Trophoblast cell (in vitro differentiated cells and primary cell): Measurements from ENCODE around the gene LOX.

Experiments
- DNase-seq, 2 donors: peaks; one replicate each; pipeline ENCODE4 v3.0.0-alpha.2; 2016
- H2AFZ ChIP-seq: 2 replicates; pipeline ENCODE4 v1.6.1; 2013; ENCODE audit warnings: low read length, moderate library complexity, mild to moderate bottlenecking; ENCODE audit not compliant: insufficient read depth, poor library complexity
- H2AK5ac ChIP-seq: 2 replicates; pipeline ENCODE4 v1.6.1; 2013; ENCODE audit warnings: mild to moderate bottlenecking, low read length
- H2BK120ac ChIP-seq: 2 replicates; pipeline ENCODE4 v1.6.1; 2013; ENCODE audit warnings: low read length, mild to moderate bottlenecking, moderate library complexity; ENCODE audit not compliant: insufficient read depth, poor library complexity
- H2BK12ac ChIP-seq: 2 replicates; pipeline ENCODE4 v1.6.1; 2013; ENCODE audit warnings: mild to moderate bottlenecking, low read length, moderate library complexity
- H2BK5ac ChIP-seq: 2 replicates; pipeline ENCODE4 v1.6.1; 2013; ENCODE audit warnings: low read length, low read depth, moderate library complexity, mild to moderate bottlenecking; ENCODE audit not compliant: poor library complexity
- H3K14ac ChIP-seq: 2 replicates; pipeline ENCODE4 v1.6.1; 2013; ENCODE audit warnings: mild to moderate bottlenecking, low read length
- H3K18ac ChIP-seq: 2 replicates; pipeline ENCODE4 v1.6.1; 2013; ENCODE audit warnings: mild to moderate bottlenecking, low read length
- H3K23ac ChIP-seq: 2 replicates; pipeline ENCODE4 v1.6.1; 2013; ENCODE audit warnings: low read length
- H3K27ac ChIP-seq: 2 replicates; pipeline ENCODE4 v1.5.1; 2013; ENCODE audit warnings: low read depth, mild to moderate bottlenecking, inconsistent platforms, low read length, moderate library complexity
- H3K27me3 ChIP-seq: 2 replicates; pipeline ENCODE4 v1.6.1; 2013; ENCODE audit warnings: inconsistent platforms, mild to moderate bottlenecking, low read length, moderate library complexity; ENCODE audit not compliant: insufficient read depth
- H3K36me3 ChIP-seq, 2 experiments: 1 replicate in 1 of 2; 2 replicates in 1 of 2; pipeline ENCODE4 v1.6.1; 2013; ENCODE audit warnings: low read length in 2 of 2, mild to moderate bottlenecking in 2 of 2, moderate library complexity in 1 of 2; ENCODE audit not compliant: insufficient read depth in 2 of 2, control insufficient read depth in 1 of 2
- H3K4ac ChIP-seq: 2 replicates; pipeline ENCODE4 v1.6.1; 2013; ENCODE audit warnings: low read depth, mild to moderate bottlenecking, low read length, moderate library complexity
- H3K4me1 ChIP-seq, 2 experiments: 1 replicate in 1 of 2; 2 replicates in 1 of 2; pipeline ENCODE4 v1.6.1; 2013; ENCODE audit warnings: low read length in 2 of 2, mild to moderate bottlenecking in 2 of 2, moderate library complexity in 1 of 2; ENCODE audit not compliant: insufficient read depth in 2 of 2, control insufficient read depth in 1 of 2
- H3K4me2 ChIP-seq: 2 replicates; pipeline ENCODE4 v1.6.1; 2013; ENCODE audit warnings: inconsistent platforms, mild to moderate bottlenecking, low read length, moderate library complexity
- H3K4me3 ChIP-seq: 2 replicates; pipeline ENCODE4 v1.5.1; 2013; ENCODE audit warnings: mild to moderate bottlenecking, low read depth, low read length, inconsistent platforms
- H3K79me1 ChIP-seq: one replicate; pipeline ENCODE4 v1.6.1; 2013; ENCODE audit warnings: low read length
- H3K79me2 ChIP-seq: 2 replicates; pipeline ENCODE4 v1.6.1; 2013; ENCODE audit warnings: low read length, mild to moderate bottlenecking; ENCODE audit not compliant: control insufficient read depth, insufficient read depth, poor library complexity
- H3K9ac ChIP-seq: 2 replicates; pipeline ENCODE4 v1.6.1; 2013; ENCODE audit warnings: mild to moderate bottlenecking, low read length
- H3K9me3 ChIP-seq: 2 replicates; pipeline ENCODE4 v1.6.1; 2013; ENCODE audit warnings: low read depth, mild to moderate bottlenecking, control low read depth, inconsistent platforms, low read length; ENCODE audit not compliant: insufficient read depth
- H4K12ac ChIP-seq: 2 replicates; pipeline ENCODE4 v1.6.1; 2013; ENCODE audit warnings: low read depth, mild to moderate bottlenecking, low read length, moderate library complexity
- H4K8ac ChIP-seq: 2 replicates; pipeline ENCODE4 v1.6.1; 2013; ENCODE audit warnings: low read depth, mild to moderate bottlenecking, low read length, moderate library complexity
- H4K91ac ChIP-seq: one replicate; pipeline ENCODE4 v1.6.1; 2013; ENCODE audit warnings: low read depth, mild to moderate bottlenecking, low read length, moderate library complexity
- WGBS: extraction: QIAGEN DNeasy Blood & Tissue Kit; methylation state at CpG from one replicate; pipeline ENCODE4 v1.1.7; 2013; ENCODE audit warnings: missing lambda C conversion rate; ENCODE audit not compliant: insufficient read length, insufficient coverage; ENCODE audit errors: extremely low coverage; 5-methylcytosine and 5-hydroxymethylcytosine counted together

LOX gene

DNA sequence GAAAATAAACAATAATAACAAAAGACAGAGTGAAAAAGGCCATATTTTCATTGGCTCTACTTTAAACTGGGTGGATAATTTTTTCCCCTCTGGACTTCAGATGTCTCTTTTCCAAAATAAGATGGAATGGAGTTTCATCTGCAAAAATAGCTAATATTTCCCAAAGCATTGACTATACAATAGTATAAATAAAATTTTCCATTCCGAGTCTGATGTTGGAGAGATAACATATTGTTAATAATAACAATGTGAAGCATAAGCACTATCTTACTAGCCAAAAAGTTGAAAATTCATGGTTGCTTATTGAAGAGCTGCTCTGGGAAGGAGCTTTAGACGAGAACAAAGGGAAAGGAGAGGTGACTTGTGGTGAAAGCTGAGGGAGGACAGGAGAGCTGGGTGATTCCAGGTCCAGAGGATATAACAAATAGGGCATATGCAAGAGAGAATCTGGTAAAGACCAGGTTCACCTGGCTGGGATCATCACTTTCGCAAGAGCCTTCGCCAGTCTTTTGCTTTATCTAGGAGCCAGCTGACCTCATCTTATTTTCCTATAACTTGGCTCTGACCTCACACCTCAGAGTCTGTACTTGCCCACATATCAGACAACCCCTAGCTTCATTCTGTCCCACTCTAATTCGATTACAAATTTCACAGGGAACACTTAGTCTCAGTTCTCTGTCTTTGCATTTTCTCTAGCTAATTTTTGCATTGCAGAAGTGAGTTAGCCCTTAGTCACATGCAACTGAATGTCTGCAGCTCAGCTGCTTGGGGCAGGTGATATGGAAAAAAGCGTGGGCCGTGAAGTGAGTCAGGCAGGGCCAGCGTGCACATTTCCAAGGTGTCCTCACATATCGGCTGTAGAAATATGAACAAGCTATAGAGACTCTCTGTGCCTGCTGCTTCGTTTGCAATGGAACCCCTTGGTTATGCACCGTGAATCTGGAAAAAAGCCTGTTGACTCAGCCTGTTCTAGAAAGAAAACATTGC, 43.7 kb upstream of the LOX start:
- Histone ChIP-seq H3K27me3 (no peaks in the 10 kb centered on the region), H3K4ac (no peak overlapping the region), H2AFZ (no peak overlapping the region), H4K12ac (no peak overlapping the region), H4K8ac (no peak overlapping the region), H2BK120ac (no peak overlapping the region), H3K4me3 (no peak overlapping the region), H3K23ac (no peak overlapping the region), H3K18ac (no peak overlapping the region), H3K27ac (no peak overlapping the region), H2AK5ac (no peak overlapping the region), H3K79me1 (no peaks in the 10 kb centered on the region), H3K9me3 (no peaks in the 10 kb centered on the region), H3K36me3 (no peaks in the 10 kb centered on the region), H3K4me2 (no peak overlapping the region), H3K4me1 (peaks cover 0 to 3% of the 10 kb centered on the region in 2 experiments), H2BK12ac (no peak overlapping the region), H4K91ac (no peak overlapping the region), H2BK5ac (no peak overlapping the region), H3K14ac (no peak overlapping the region), H3K79me2 (no peaks in the 10 kb centered on the region), H3K9ac (no peak overlapping the region)
- DNase-seq, result peak; percentile 83
- WGBS, result no CpG with 5 or more reads among the region's 11 CpGs

DNA sequence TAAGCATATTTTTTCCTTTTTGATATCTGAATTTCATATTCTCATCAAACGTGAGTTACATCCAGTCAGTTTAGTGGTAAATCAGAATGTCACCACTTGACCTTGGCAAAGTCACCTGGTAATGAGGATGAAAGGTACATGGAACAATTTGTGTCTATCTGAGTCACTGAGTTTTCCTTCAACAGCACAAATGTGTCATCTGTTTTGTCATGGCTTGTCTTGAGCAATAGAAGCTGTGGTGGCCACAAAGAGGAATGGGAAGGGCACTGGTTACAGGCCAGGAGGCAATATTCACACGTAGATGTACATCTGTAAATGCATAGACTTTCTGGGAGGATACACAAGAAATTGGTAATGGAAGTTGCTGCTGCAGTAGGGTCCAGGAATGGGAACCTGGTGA, 42.9 kb upstream of the LOX start:
- DNase-seq, result peak; percentile 69 to 77
- WGBS, result no CpG with 5 or more reads among the region's 2 CpGs
- no peak overlapping the region for H3K14ac ChIP-seq

DNA sequence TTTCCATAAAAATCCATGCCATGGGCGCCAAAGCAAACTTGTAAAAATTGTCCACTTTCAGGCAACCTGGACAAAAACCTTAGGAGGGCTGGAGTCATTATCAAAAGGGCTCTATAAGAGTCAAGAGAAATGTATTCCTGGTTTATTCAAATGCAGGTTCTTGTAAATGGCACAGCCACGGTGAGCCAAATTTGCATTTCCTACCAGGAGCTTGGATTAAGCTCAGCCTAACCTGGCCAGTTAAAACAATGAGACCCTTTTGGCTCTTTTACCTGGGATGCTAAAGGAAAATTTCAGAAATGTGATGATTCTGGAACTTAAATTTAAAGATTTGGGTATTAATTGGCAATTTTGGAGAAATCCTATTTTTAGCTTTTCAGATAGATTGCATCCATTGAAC, 42.4 kb upstream of the LOX start:
- no peaks in the 10 kb centered on the region for H3K79me1 ChIP-seq
- no peak overlapping the region for H2BK120ac ChIP-seq
- H4K12ac ChIP-seq, result no peak overlapping the region
- H3K4me2 ChIP-seq, result no peak overlapping the region
- no peaks in the 10 kb centered on the region for H3K27me3 ChIP-seq
- no peak overlapping the region for H2BK12ac ChIP-seq
- H4K8ac ChIP-seq, result no peak overlapping the region
- no peak overlapping the region for H3K27ac ChIP-seq
- no peaks in the 10 kb centered on the region for H3K79me2 ChIP-seq
- no peak overlapping the region for H2AFZ ChIP-seq
- no peak overlapping the region for H3K9ac ChIP-seq
- no peak overlapping the region for H3K18ac ChIP-seq
- H3K4me3 ChIP-seq, result no peak overlapping the region
- no peaks in the 10 kb centered on the region for H3K9me3 ChIP-seq
- H4K91ac ChIP-seq, result no peak overlapping the region
- H3K4me1 ChIP-seq, result no peaks in the 10 kb centered on the region
- H2AK5ac ChIP-seq, result no peak overlapping the region
- H2BK5ac ChIP-seq, result no peak overlapping the region
- DNase-seq, result no peak
- H3K4ac ChIP-seq, result no peak overlapping the region
- WGBS, result no CpG with 5 or more reads among the region's 2 CpGs
- no peak overlapping the region for H3K14ac ChIP-seq
- no peak overlapping the region for H3K23ac ChIP-seq
- no peaks in the 10 kb centered on the region for H3K36me3 ChIP-seq

More for the DNA sequence above, 42.9 kb upstream of the LOX start:
- H2BK120ac ChIP-seq, result no peak overlapping the region
- no peak overlapping the region for H4K8ac ChIP-seq
- no peak overlapping the region for H4K12ac ChIP-seq
- H3K18ac ChIP-seq, result no peak overlapping the region
- no peaks in the 10 kb centered on the region for H3K79me2 ChIP-seq
- no peak overlapping the region for H2AK5ac ChIP-seq
- H3K9me3 ChIP-seq, result no peaks in the 10 kb centered on the region
- no peak overlapping the region for H3K27ac ChIP-seq
- H3K4me2 ChIP-seq, result no peak overlapping the region
- no peaks in the 10 kb centered on the region for H3K79me1 ChIP-seq
- no peak overlapping the region for H3K4me3 ChIP-seq
- no peak overlapping the region for H3K4ac ChIP-seq
- no peak overlapping the region for H3K9ac ChIP-seq
- no peak overlapping the region for H2BK12ac ChIP-seq
- H2AFZ ChIP-seq, result no peak overlapping the region
- H4K91ac ChIP-seq, result no peak overlapping the region
- no peak overlapping the region for H2BK5ac ChIP-seq
- no peaks in the 10 kb centered on the region for H3K27me3 ChIP-seq
- no peaks in the 10 kb centered on the region for H3K36me3 ChIP-seq
- no peak overlapping the region for H3K23ac ChIP-seq
- H3K4me1 ChIP-seq, result peaks cover 0 to under 1% of the 10 kb centered on the region in 2 experiments

DNA sequence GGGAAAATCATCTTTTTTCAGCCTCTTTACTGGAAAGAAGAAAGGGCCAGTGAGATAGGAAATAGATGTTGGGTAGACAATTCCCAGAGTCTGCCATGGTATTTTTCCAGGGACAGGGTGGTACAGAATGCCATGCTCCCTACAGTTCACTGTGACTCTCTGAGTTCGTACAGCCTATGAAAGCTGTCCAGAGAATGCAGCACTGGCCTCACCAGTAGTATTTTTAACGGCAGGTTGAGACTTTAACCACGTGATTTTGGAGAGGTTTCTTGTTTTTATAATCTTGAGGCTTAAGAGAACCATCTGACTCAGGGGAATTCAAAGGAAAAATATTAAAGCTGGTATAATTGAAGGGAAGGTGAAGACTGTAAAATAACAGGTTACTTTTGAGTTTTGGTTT, 41.1 kb upstream of the LOX start:
- Histone ChIP-seq H3K4me2 (no peak overlapping the region), H3K14ac (no peak overlapping the region), H2AK5ac (no peak overlapping the region), H3K4me3 (no peak overlapping the region), H3K36me3 (no peaks in the 10 kb centered on the region), H4K12ac (no peak overlapping the region), H2BK12ac (no peak overlapping the region), H2BK5ac (no peak overlapping the region), H4K8ac (no peak overlapping the region), H3K18ac (no peak overlapping the region), H4K91ac (no peak overlapping the region), H3K79me1 (no peaks in the 10 kb centered on the region), H3K27me3 (no peaks in the 10 kb centered on the region), H3K27ac (no peak overlapping the region), H3K9ac (no peak overlapping the region), H3K4me1 (no peaks in the 10 kb centered on the region), H2BK120ac (no peak overlapping the region), H3K79me2 (no peaks in the 10 kb centered on the region), H3K9me3 (no peaks in the 10 kb centered on the region), H3K23ac (no peak overlapping the region), H2AFZ (no peak overlapping the region), H3K4ac (no peak overlapping the region)
- no CpG with 5 or more reads among the region's 3 CpGs for WGBS
- DNase-seq, result no peak
